H1 (cell line): Measurements from ENCODE around the gene PLCL1. TPM values are rescaled to one million over a fixed set of nuclear protein-coding genes. Genes with fewer than 3 reads are reported as not detected.

Source experiments
- CTCF ChIA-PET: fragments of 300-600 bp; sonication (Branson Sonifier 250); formaldehyde crosslinking; loops from one replicate; lab custom pipeline; 2021; ENCODE audit not compliant: partially characterized antibody; lab: Charles Lee
- POLR2A ChIA-PET: fragments of 300-600 bp; sonication (Branson Sonifier 250); formaldehyde crosslinking; loops from one replicate; lab custom pipeline; 2021; ENCODE audit warnings: inconsistent platforms; ENCODE audit not compliant: partially characterized antibody; lab: Charles Lee
- DNase-seq, 2 experiments: peaks; one replicate each; pipeline versions ENCODE4 v3.0.0 to v3.0.0-alpha.2; 2010 to 2022; ENCODE audit warnings: low spot score in 2 of 2, low read depth in 1 of 2, mixed read lengths in 1 of 2
- FAIRE-seq: peaks from 2 replicates; lab custom pipeline; 2011; peaks lifted over from hg19 to GRCh38; lab: Jason Lieb, UNC
- H2AFZ ChIP-seq: 2 replicates; pipeline ENCODE4 v1.8.1; 2012; ENCODE audit warnings: low read length, inconsistent platforms
- H2AK5ac ChIP-seq: 2 replicates; pipeline ENCODE4 v1.6.1; 2013; ENCODE audit warnings: low read depth, low read length
- H2BK120ac ChIP-seq: replicated peaks from 2 replicates; pipeline ENCODE3; 2013; ENCODE audit warnings: low read depth, low read length, inconsistent platforms
- H2BK12ac ChIP-seq: 2 replicates; pipeline ENCODE4 v1.6.1; 2013; ENCODE audit warnings: low read depth, low read length
- H2BK15ac ChIP-seq: 2 replicates; pipeline ENCODE4 v1.6.1; 2013; ENCODE audit warnings: low read length
- H2BK20ac ChIP-seq: 2 replicates; pipeline ENCODE4 v1.6.1; 2013; ENCODE audit warnings: low read length
- H2BK5ac ChIP-seq: 2 replicates; pipeline ENCODE4 v1.6.1; 2013; ENCODE audit warnings: low read depth, low read length
- H3K14ac ChIP-seq: 2 replicates; pipeline ENCODE4 v1.6.1; 2013; ENCODE audit warnings: inconsistent platforms; ENCODE audit not compliant: insufficient read length
- H3K18ac ChIP-seq: 2 replicates; pipeline ENCODE4 v1.6.1; 2013; ENCODE audit warnings: low read length; ENCODE audit errors: extremely low read depth
- H3K23ac ChIP-seq: 2 replicates; pipeline ENCODE4 v1.6.1; 2013; ENCODE audit warnings: inconsistent platforms; ENCODE audit not compliant: insufficient read length
- H3K23me2 ChIP-seq: 2 replicates; pipeline ENCODE4 v1.6.1; 2013; ENCODE audit warnings: low read depth, low read length
- H3K27ac ChIP-seq: 2 replicates; pipeline ENCODE4 v1.6.1; 2011; ENCODE audit warnings: low read depth, low read length, inconsistent platforms
- H3K27me3 ChIP-seq, 4 experiments: replicated peaks in 1 of 4; 1 replicate in 1 of 4; 2 replicates in 3 of 4; pipeline versions ENCODE4 v1.6.1 to v1.8.1; 2011 to 2013; ENCODE audit warnings: low read length in 3 of 4, mild to moderate bottlenecking in 3 of 4, inconsistent platforms in 2 of 4, mixed read lengths in 2 of 4, moderate library complexity in 1 of 4; ENCODE audit not compliant: control insufficient read depth in 3 of 4, insufficient read depth in 3 of 4; ENCODE audit errors: extremely low read depth in 1 of 4
- H3K36me3 ChIP-seq, 4 experiments: 2 replicates each; pipeline versions ENCODE4 v1.6.1 to v1.8.1; 2011 to 2013; ENCODE audit warnings: mild to moderate bottlenecking in 4 of 4, low read length in 3 of 4, moderate library complexity in 2 of 4, control low read depth in 1 of 4, inconsistent platforms in 1 of 4; ENCODE audit not compliant: insufficient read depth in 4 of 4, control insufficient read depth in 2 of 4
- H3K4ac ChIP-seq: replicated peaks from 2 replicates; pipeline ENCODE3; 2013; ENCODE audit warnings: low read length, low read depth, mixed read lengths, inconsistent platforms; ENCODE audit not compliant: insufficient read length
- H3K4me1 ChIP-seq, 4 experiments: replicated peaks in 1 of 4; 1 replicate in 1 of 4; 2 replicates in 3 of 4; pipeline versions ENCODE4 v1.6.1 to v1.8.1; 2011 to 2013; ENCODE audit warnings: low read length in 3 of 4, inconsistent platforms in 2 of 4, mixed read lengths in 1 of 4; ENCODE audit not compliant: insufficient read depth in 4 of 4, control insufficient read depth in 3 of 4
- H3K4me2 ChIP-seq, 2 experiments: 2 replicates each; pipeline versions ENCODE4 v1.6.1 to v1.8.1; 2011 to 2013; ENCODE audit warnings: low read depth in 2 of 2, low read length in 2 of 2, control low read depth in 1 of 2, inconsistent platforms in 1 of 2, mild to moderate bottlenecking in 1 of 2; ENCODE audit not compliant: insufficient read depth in 1 of 2
- H3K4me3 ChIP-seq, 4 experiments: fragments of 200-600, 300-600 bp in 1 of 4; sonication (generic), shearing (Covaris generic), sonication (Bioruptor Twin) in 1 of 4; 2 replicates each; pipeline versions ENCODE4 v1.5.1 to v1.8.1; 2011 to 2016; ENCODE audit warnings: low read length in 4 of 4, low read depth in 3 of 4, control low read depth in 2 of 4, inconsistent platforms in 2 of 4, mild to moderate bottlenecking in 2 of 4, mixed read lengths in 1 of 4, moderate library complexity in 1 of 4; ENCODE audit not compliant: insufficient read depth in 2 of 4; ENCODE audit errors: extremely low read depth in 1 of 4
- H3K56ac ChIP-seq: replicated peaks from 2 replicates; pipeline ENCODE3; 2013; ENCODE audit warnings: low read depth, mild to moderate bottlenecking, mixed read lengths, low read length, inconsistent platforms; ENCODE audit not compliant: insufficient read length
- H3K79me1 ChIP-seq: 2 replicates; pipeline ENCODE4 v1.6.1; 2013; ENCODE audit warnings: low read depth, low read length, control low read depth
- H3K79me2 ChIP-seq, 2 experiments: 2 replicates each; pipeline versions ENCODE4 v1.6.1 to v1.8.1; 2012 to 2013; ENCODE audit warnings: low read length in 2 of 2, mild to moderate bottlenecking in 2 of 2, inconsistent platforms in 1 of 2; ENCODE audit not compliant: insufficient read depth in 2 of 2, control insufficient read depth in 1 of 2
- H3K9ac ChIP-seq, 4 experiments: replicated peaks in 1 of 4; 1 replicate in 1 of 4; 2 replicates in 3 of 4; pipeline versions ENCODE4 v1.6.1 to v1.8.1; 2011 to 2013; ENCODE audit warnings: low read depth in 3 of 4, low read length in 3 of 4, control low read depth in 2 of 4, mild to moderate bottlenecking in 2 of 4, moderate library complexity in 2 of 4, inconsistent platforms in 1 of 4; ENCODE audit errors: extremely low read depth in 1 of 4
- H3K9me3 ChIP-seq, 2 experiments: 2 replicates each; pipeline versions ENCODE4 v1.6.1 to v1.8.1; 2012 to 2013; ENCODE audit warnings: mild to moderate bottlenecking in 2 of 2, moderate library complexity in 2 of 2, control low read depth in 1 of 2, inconsistent platforms in 1 of 2, low read depth in 1 of 2, low read length in 1 of 2, mixed read lengths in 1 of 2; ENCODE audit not compliant: insufficient read depth in 2 of 2
- H4K20me1 ChIP-seq, 2 experiments: replicated peaks in 1 of 2; 2 replicates each; pipeline versions ENCODE3 to v1.8.1; 2011 to 2013; ENCODE audit warnings: inconsistent platforms in 2 of 2, low read length in 2 of 2, mild to moderate bottlenecking in 1 of 2; ENCODE audit not compliant: insufficient read depth in 2 of 2, control insufficient read depth in 1 of 2
- H4K5ac ChIP-seq: 2 replicates; pipeline ENCODE4 v1.6.1; 2013; ENCODE audit warnings: low read length, low read depth, mixed read lengths, inconsistent platforms; ENCODE audit not compliant: insufficient read length
- H4K8ac ChIP-seq: 2 replicates; pipeline ENCODE4 v1.8.0; 2013; ENCODE audit warnings: mild to moderate bottlenecking, moderate library complexity, low read length, inconsistent platforms; ENCODE audit not compliant: insufficient read depth; ENCODE audit errors: extremely low read depth
- H4K91ac ChIP-seq: replicated peaks from 2 replicates; pipeline ENCODE3; 2013; ENCODE audit warnings: low read length, mixed read lengths, inconsistent platforms; ENCODE audit not compliant: insufficient read length
- CHD1 ChIP-seq: IDR thresholded peaks from 2 replicates; pipeline ENCODE4 v1.6.1; 2012; ENCODE audit warnings: low read depth, low read length, improper control_type of control experiment
- CHD2 ChIP-seq: IDR thresholded peaks from 2 replicates; pipeline ENCODE4 v1.6.1; 2012; ENCODE audit warnings: low read length, improper control_type of control experiment
- FOSL1 ChIP-seq: IDR thresholded peaks from 2 replicates; pipeline ENCODE4 v1.6.1; 2011; ENCODE audit warnings: mild to moderate bottlenecking, low read depth, low read length, moderate library complexity; ENCODE audit not compliant: insufficient read depth
- HDAC2 ChIP-seq, 2 experiments: fragments of 300-600 bp in 1 of 2; sonication (generic) in 1 of 2; IDR thresholded peaks; 2 replicates each; pipeline ENCODE4 v1.6.1; 2011 to 2012; ENCODE audit warnings: low read depth in 2 of 2, low read length in 2 of 2, mild to moderate bottlenecking in 2 of 2, moderate library complexity in 2 of 2, borderline replicate concordance in 1 of 2, inconsistent platforms in 1 of 2
- KDM5A ChIP-seq: fragments of 200-600 bp; IDR thresholded peaks from 2 replicates; pipeline ENCODE4 v1.7.1; 2012; ENCODE audit warnings: mild to moderate bottlenecking, low read length, inconsistent platforms, mixed read lengths
- POU5F1 ChIP-seq: IDR thresholded peaks from 2 replicates; pipeline ENCODE4 v1.6.1; 2011; ENCODE audit warnings: low read depth, mild to moderate bottlenecking, low read length, moderate library complexity
- TBP ChIP-seq: IDR thresholded peaks from 2 replicates; pipeline ENCODE4 v1.6.1; 2011; ENCODE audit warnings: low read depth, low read length, improper control_type of control experiment
- YY1 ChIP-seq: IDR thresholded peaks from 2 replicates; pipeline ENCODE4 v1.6.1; 2011; ENCODE audit warnings: low read depth, mild to moderate bottlenecking, low read length
- WGBS, 2 experiments: shearing (Covaris generic) in 1 of 2; methylation state at CpG; one replicate each; pipeline versions ENCODE4 v1.1.6 to v1.1.7; 2013 to 2015; ENCODE audit warnings: low lambda C conversion rate in 2 of 2, mixed read lengths in 2 of 2, inconsistent platforms in 1 of 2, low coverage in 1 of 2, missing lambda C conversion rate in 1 of 2; ENCODE audit not compliant: insufficient replicate concordance in 2 of 2, insufficient coverage in 1 of 2, insufficient read length in 1 of 2; ENCODE audit errors: extremely low coverage in 1 of 2, missing lambda C conversion rate in 1 of 2; 5-methylcytosine and 5-hydroxymethylcytosine counted together
- polyA plus RNA-seq, 7 experiments: library from polyadenylated mRNA; depleted of rRNA in 3 of 7; stranded (reverse) in 5 of 7; unstranded in 2 of 7; fragments of >200 nt in 5 of 7; fragments of 200-250 nt in 2 of 7; gene quantifications; 1 replicate in 5 of 7; 2 replicates in 1 of 7; 4 replicates in 1 of 7; pipeline versions ENCODE4 v1.2.1 to v1.2.3, GENCODE V29; 2011 to 2013; ENCODE audit warnings: missing spikeins in 2 of 7, mixed read lengths in 2 of 7
- total RNA-seq: library from RNA; stranded (reverse); fragmentation: NEBNext Ultra II Directional; extraction: Animal tissue kit (Norgen Biotek cat#: 25700); gene quantifications from 2 replicates; pipeline ENCODE4 v1.2.1, GENCODE V29; 2021
- TF ChIP-seq, protein P1 (sequence below): IDR thresholded peaks from 2 replicates; pipeline ENCODE4 v1.6.1; 2011; ENCODE audit warnings: low read depth, mild to moderate bottlenecking, low read length; ENCODE audit not compliant: insufficient read depth

Gene PLCL1
- total and polyA plus RNA-seq, 2 of the 8 experiments (the other 6 are each of a cell fraction or from before 2014, with no cell fraction given) = not detected

DNA sequence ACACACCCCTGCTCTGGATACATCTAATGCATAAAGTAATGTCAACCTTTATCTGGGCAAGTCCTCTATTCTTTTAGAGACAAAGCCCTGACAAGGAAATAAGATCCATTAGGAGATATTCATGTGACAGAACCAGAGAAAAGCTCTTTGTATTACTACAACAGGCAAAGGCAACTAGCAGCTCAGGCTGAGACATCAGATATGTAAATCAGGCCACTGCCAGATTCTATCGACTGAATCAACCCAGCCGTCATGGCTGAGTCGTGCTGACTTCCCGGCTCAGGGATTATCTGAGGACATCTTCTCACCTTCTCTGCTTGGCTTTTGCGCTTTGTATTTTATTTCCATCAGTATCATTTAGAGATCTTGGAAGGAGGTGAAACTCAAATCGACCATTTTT lies 294.5 kb downstream of the PLCL1 start:
- ChIA-PET POLR2A (no interaction called here), CTCF (interaction anchor here (0.6 to 2.2 kb wide), 4 partner anchors 29 to 1483 kb away, joined by 3 to 8 read pairs (median 3); no protein-coding TSS in a partner anchor)
- Histone ChIP-seq H4K5ac (no peak overlapping the region), H3K36me3 (no peaks in the 10 kb centered on the region), H3K18ac (no peak overlapping the region), H3K23ac (no peak overlapping the region), H3K79me1 (no peaks in the 10 kb centered on the region), H4K91ac (no peak overlapping the region), H3K9ac (no peak overlapping the region), H4K8ac (no peak overlapping the region)
- WGBS, 2 experiments = 65% methylated on average over 6 of the region's 6 CpGs; no CpG with 5 or more reads in 1 of the 2 experiments
- peak in 1 of 2 experiments; percentile 15 for DNase-seq
- TF ChIP-seq POU5F1 = no peak
- no peak for TF ChIP-seq FOSL1
- TF ChIP-seq KDM5A = no peak
- TF ChIP-seq CHD1 = no peak
- TF ChIP-seq, protein P1, sequence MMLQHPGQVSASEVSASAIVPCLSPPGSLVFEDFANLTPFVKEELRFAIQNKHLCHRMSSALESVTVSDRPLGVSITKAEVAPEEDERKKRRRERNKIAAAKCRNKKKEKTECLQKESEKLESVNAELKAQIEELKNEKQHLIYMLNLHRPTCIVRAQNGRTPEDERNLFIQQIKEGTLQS = no peak
- TF ChIP-seq CHD2 = no peak
- TF ChIP-seq HDAC2 (IDR thresholded peaks at IDR 0.05; ENCODE audit: borderline replicate concordance in 1 of 2, low read depth in 2 of 2, low read length in 2 of 2) = no peak
- TF ChIP-seq YY1 = peak; percentile 48; the same call in 1 of the 2 replicates
- TF ChIP-seq TBP = no peak
- TF ChIP-seq, all 59 proteins: peak for 1
- Histone ChIP-seq H2AK5ac (no peak overlapping the region), H2BK15ac (no peak overlapping the region), H3K4me1 (no peaks in the 10 kb centered on the region), H3K79me2 (no peaks in the 10 kb centered on the region), H2BK120ac (no peak overlapping the region), H2BK12ac (no peak overlapping the region), H3K4ac (no peak overlapping the region), H3K23me2 (no peaks in the 10 kb centered on the region), H2BK20ac (no peak overlapping the region), H2AFZ (no peak overlapping the region), H3K14ac (no peak overlapping the region), H3K56ac (no peak overlapping the region), H3K27me3 (no peaks in the 10 kb centered on the region), H3K4me3 (no peak overlapping the region), H4K20me1 (peaks cover 0 to 2% of the 10 kb centered on the region in 2 experiments), H3K27ac (no peak overlapping the region), H3K4me2 (no peak overlapping the region), H3K9me3 (no peaks in the 10 kb centered on the region), H2BK5ac (no peak overlapping the region)
- peak; percentile 94 for FAIRE-seq
